ENCODE measurements around the gene SLC39A11.
"Not testable (repeated sequence)": the region's sequence is repeated elsewhere in the genome, so short reads cannot be mapped to it uniquely, and the experiment has no call there.

Gene SLC39A11

DNA sequence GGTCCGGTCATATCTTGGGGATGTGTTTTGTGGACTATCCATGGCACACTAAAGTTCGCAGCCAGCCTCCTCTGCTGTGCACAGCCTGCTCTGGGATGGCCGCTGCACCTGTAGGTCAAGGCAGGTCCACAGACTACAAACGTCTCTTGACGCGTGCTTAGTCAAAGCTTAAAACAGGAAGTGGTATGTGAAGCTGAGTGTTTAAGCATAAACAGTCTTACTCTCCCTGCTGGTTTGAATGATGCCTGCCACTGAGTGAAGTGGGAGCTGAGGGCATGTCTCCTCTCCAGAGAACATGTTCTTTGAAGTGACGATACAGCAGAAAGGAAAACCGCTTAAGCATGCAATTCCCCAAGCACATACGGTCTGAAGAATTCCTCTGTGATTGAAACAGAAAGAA, 365.6 kb downstream of the SLC39A11 start:
- no peak for DNase-seq (ENCODE audit: low read depth in 4 of 4, low spot score in 1 of 4)

DNA sequence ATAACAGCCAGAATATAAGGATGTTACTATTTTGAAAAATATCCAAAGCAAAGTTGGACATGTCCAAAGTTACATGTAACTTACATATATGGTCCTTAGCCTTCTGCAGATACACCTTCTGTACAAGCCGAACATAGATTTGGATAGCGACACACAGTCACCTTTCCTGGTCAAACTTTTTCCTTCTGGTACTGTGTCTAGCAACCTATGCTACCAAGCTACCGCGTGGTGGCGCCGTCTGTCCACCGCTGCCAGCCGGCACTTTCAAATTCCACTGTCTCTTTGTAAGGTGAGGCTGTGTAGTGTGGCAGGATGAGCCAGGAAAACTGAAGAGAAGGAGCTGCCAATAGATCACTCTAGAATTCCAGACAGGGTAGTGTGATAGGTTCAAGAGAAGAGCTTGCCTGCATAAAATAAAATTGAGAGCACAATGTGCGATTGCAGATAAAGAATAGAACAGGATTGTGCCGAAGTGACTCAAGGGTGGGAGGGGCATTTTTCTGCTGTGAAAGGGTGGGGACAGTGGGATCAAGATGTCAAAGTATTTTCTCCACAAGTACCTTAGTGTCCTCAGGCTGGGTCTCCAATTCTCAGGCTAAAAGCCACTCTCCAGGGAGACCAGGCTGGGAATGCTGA, 366.9 kb downstream of the SLC39A11 start:
- peak in 3 of 4 experiments; percentile 15 to 22 (median 16) for DNase-seq (ENCODE audit: low read depth in 4 of 4, low spot score in 1 of 4)

DNA sequence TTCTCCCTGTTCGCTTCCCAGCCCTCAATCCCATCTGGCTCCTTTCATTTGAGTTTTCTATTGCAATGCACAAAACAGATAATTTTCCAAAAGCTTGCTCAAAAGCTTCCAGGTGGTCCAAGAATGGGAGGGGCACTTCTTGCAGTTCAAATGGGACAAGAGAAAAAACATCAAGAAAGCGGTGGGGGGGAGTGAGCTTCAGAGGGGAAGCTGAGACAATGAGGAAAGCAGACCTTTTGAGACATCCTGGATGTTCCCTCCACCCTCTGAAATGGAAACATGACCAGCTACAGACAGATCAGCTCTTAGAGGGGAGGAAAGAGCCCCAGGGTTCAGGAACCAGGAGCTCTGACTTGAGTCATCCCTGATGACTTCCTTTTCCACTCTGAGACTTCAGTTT, 368.2 kb downstream of the SLC39A11 start:
- DNase-seq (ENCODE audit: low read depth in 4 of 4, low spot score in 1 of 4), result no peak

DNA sequence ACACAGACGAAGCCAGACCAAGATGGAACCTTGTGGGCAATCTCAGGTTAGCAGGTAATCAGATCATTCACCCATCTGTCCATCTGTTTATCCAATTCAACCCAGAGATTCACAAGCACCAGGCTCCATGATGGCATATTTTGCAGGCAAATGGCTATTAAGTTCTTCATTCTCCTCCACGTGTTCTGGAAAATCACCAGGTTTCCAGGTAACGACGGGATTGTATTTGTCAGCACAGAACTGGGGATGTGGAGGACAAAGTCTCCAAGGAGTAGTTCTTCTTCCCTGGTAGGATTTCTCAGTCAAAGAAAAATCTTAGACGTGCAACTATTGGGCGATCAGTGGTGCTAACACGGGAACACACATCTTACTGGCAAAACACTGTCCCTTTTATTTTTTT, 368.8 kb downstream of the SLC39A11 start:
- DNase-seq (ENCODE audit: low read depth in 4 of 4, low spot score in 1 of 4), result no peak

DNA sequence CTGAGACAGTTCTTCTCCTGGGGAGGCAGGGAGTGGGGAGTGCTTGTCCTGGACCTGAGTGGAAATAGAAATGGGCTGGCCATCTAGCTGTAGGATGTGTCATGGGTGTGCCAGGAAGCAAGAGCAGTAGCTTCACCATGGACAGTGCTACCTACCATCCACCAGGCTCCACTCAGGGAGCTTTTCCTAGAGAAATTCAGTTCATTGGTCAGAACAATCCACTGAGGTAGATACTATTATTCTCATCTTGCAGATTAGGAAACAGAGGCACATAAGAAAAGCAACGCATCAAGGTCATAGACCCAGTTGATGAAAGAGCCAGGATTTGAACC, 372.0 kb downstream of the SLC39A11 start:
- no peak for DNase-seq (ENCODE audit: low read depth in 4 of 4, low spot score in 1 of 4)

DNA sequence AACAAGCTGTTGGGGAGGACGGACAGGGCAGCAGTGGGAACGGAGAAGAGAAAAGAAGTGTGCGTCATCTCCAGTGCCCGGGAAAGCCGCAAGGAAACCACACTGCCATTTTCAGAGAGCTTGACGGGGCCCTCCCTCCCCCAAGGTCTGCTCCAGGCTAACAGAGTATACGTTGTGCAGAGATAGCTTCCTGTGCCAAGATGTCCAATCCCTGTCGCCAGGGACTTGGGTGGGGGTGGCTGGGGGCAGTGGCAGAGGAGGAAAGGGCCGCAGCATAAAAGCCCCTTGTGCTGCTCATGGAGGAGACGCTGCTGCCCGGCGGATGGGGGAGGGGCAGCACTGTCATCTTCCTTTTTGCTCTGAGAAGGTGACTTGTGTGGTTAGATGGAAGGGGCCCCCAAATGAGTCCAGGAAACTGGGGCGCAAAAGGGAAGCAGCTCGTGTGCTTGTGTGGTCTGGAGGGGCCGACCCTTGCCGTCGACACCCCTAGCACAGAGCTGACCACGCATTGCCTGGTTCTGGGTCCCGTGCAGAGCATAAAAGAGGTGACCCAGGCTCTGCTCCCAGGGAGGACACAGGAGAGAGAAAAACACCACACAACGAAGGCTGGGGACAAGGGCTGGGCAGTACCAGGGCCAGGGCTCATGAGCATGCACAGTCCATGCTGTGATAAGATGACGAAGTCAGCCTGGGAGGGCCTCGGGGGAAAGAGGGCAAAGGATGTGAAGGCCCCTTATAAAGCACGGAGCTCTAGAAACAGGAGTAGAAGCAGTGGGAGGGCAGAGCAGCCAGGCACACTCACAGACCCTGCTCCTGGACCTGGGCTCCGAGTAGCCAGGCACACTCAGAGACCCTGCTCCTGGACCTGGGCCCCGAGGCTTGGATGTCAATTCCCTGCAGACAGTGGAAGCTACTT, 372.7 kb downstream of the SLC39A11 start:
- DNase-seq (ENCODE audit: low read depth in 4 of 4, low spot score in 1 of 4), result peak in 2 of 4 experiments; percentile 14 to 45

DNA sequence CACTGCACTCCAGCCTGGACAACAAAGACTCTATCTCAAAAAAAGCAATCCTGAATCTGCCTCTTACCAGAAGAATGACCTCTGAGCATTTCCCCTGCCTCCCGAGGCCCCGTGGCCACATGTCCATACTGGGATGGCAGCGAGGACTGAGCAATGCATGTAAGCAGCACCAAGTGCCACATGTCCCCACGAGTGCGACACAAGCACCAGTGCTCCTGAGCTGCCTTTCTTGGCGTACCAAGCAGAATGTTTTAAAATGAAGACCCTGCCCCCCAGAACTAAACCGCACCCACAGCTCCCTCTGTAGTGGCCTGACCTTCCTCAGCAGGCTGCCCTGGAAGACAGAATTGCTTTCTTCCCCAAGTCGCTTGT, 373.3 kb downstream of the SLC39A11 start:
- DNase-seq (ENCODE audit: low read depth in 4 of 4, low spot score in 1 of 4), result no peak

DNA sequence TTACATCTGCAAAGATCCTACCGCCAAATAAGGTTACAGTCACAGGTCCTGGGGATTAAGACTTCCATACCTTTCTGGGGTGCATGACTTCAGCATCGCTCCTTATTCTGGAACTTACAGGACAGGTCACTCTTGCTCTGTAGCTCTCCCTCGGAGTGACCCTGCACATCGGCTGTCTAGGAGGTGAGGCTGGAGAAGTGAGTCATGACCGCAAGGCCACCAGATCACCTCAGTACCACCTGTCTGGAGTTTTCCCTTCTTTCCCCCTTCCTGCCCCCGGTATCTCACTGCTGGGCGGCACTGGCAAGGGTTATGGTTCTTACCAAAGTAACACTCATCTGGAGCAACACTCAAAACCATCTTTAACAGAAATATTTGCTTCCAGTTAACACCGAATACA, 374.8 kb downstream of the SLC39A11 start:
- no peak for DNase-seq (ENCODE audit: low read depth in 4 of 4, low spot score in 1 of 4)

DNA sequence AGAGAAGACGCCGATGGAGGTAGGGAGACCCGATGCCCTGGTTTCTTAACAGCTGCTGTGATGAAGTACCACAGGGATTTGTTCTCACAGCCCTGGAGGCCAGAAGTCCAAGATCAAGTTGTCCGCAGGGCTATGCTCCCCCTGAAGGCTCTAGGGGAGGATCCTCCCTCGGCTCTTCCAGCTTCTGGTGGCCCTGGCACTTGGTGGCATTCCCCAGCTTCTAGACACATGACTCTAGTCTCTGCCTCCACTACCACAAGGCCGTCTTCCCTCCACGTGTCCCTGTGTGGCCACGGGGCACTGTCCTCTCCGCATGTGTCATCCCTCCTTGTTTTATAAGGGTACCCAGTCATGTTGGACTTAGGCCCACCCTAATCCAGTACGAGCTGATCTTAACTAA, 375.2 kb downstream of the SLC39A11 start:
- DNase-seq (ENCODE audit: low read depth in 4 of 4, low spot score in 1 of 4), result no peak

DNA sequence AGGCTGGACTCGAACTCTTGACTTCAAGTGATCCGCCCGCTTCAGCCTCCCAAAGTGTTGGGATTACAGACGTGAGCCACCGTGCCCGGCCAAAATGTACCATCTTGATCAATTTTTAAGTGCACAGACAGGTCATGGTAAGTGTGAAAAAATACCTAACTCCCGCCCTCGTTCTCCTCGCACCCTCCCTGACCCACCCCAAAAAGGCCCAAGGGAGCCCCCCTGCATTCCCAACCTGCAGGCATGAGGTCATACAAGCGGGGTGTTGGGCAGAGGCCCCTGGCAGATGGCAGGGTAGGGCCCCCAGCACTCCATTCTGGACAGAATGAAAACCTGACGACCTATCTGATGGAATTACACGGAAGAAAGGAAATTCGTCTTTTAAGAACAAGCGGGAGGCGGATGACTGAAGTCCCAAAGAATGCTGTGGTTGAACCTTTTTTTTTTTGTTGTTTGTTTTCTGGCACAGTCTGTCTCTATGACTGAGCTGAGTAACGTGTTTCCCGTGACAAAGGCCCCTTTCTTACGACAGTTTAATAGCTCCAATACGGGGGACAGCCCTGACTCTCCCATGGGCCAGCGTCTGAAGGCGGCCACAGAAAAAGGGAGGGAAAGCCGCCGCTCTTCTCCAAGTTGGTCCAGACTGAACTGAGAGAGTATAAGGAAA, 376.4 kb downstream of the SLC39A11 start:
- DNase-seq (ENCODE audit: low read depth in 4 of 4, low spot score in 1 of 4), result no peak

DNA sequence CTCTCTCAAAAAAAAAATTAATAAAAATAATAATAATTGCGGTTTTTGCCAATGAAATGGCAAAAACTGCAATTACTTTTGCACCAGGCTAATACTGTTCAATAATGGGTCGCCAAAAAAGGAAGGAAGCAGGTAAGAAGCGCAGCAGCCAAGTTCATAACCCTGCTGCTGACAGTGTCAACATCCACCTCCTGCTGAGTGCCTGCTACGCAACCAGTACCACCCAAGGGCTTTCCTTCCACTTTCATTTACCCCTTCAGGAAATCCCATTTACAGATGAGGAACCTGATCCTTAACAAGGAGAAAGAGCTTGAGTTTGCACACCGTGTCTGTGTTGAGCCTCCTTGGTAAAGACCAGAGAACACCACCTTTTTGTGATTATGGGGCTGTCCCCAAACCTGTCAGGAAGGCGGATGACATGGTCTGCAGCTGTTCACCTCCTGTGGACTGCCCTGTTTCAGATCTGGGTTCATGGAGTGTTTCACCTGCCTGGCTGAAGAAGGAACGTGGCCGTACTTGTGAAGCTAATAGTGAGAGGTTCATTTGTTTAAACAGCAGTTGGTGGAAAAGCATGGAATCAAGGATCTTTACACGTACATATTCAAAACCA, 378.0 kb downstream of the SLC39A11 start:
- no peak for DNase-seq (ENCODE audit: low read depth in 4 of 4, low spot score in 1 of 4)

DNA sequence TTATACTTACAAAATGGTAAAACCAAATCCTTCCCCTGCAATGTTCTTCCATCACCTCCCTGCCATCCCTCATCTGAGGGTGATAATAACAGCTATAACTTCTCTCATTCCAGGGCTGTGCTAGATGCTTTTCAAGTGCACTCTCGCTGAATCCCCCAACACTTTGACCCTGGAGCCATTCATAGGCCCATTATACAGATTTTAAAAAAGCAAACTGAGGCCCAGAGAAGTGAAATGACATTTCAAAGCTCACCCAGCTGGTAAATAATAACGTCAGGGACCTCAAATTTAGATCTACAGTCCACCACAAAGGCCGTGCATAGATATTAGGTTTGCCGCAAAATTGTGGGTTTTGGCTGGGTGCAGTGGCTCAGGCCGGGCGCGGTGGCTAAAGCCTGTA, 378.8 kb downstream of the SLC39A11 start:
- DNase-seq (ENCODE audit: low read depth in 4 of 4, low spot score in 1 of 4), result no peak

DNA sequence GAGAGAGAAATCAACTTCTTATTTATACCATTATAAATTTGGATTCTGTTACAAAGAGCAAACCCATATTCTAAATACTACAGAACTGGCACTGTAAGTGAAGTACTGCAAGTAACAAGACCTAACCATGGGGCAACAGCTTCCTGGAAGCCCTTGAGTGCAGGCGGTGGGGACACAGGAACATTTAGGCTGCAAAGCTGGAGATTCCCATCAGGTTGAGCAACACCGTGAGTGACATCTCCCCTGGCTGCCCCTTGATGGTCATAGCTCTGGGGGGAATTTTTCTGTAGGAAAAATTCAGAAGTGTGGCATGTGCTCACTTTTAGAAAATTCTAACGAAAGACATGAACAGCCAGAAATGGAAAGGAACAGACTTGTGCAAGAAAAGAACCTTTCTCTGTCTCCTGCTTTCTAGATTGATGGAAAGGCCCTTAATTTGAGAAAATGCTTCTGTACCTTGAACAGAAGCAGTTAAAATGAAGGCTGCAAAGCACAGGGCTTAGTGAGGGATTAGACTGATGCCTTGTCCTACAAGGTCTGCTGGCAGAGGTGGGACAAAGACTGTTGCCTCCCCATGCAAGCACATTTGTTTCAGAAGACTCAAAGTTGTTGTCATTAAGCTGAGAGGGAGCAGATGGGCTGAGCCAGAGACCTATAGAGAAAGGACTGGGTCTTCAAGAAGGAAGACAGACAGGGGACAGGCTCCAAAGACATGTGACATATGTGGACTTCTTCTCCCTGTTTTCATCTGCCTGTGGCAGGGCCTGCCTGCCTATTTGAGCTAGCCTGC, 380.8 kb downstream of the SLC39A11 start:
- DNase-seq (ENCODE audit: low read depth in 4 of 4, low spot score in 1 of 4), result no peak

DNA sequence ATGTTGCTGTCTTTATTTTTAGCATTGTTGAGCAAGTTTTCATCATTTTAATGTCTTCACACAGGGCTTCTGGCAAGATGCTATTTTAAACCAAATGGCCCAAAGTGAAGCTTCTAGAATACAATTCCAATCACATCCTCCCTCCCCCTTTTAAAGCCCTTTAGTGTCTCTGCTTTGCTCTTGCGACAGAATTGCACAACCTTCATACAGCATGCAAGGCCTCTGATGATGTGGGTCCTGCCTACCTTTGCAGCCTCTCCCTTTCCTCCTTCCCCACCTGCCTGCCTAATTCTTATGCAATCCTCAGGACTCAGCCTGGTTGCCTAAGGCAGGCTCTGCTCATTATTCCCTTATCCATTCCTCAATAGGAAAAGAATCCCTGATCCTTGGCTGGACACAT, 381.7 kb downstream of the SLC39A11 start:
- no peak for DNase-seq (ENCODE audit: low read depth in 4 of 4, low spot score in 1 of 4)

DNA sequence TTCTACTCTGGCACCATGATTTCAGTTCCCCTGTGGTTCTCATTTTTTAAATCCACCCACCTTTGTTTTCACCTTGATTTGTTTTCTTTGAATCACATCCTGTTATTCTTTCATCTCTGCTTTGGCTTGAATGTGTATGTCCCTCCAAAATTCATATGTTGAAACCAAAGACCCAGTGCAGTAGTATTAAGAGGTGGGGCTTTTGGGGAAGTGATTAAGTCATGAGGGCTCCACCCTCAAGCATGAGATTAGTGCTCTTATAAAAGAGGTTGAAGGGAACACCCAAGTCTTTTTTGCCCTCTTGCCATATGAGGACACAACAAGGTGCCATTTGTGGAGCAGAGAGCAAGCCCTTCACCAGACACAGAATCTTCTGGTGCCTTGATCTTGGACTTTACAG, 382.3 kb downstream of the SLC39A11 start:
- DNase-seq (ENCODE audit: low read depth in 4 of 4, low spot score in 1 of 4), result no peak

DNA sequence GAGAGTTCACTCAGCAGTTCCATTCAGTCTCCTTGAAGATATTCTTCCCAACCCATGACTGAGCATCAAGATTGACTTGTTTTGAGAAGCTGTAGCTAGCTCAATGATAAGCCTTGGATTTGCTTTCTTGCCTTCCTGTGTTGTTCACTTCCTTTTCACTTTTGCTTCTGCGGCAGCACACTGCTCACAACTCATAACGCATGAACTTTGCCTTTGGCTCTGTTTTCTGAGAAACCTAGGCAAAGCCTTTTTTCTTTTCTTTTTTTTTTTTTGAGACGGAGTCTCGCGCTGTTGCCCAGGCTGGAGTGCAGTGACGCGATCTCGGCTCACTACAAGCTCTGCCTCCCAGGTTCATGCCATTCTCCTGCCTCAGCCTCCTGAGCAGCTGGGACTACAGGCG, 383.8 kb downstream of the SLC39A11 start:
- not testable (repeated sequence) for DNase-seq (ENCODE audit: low read depth in 4 of 4, low spot score in 1 of 4)

DNA sequence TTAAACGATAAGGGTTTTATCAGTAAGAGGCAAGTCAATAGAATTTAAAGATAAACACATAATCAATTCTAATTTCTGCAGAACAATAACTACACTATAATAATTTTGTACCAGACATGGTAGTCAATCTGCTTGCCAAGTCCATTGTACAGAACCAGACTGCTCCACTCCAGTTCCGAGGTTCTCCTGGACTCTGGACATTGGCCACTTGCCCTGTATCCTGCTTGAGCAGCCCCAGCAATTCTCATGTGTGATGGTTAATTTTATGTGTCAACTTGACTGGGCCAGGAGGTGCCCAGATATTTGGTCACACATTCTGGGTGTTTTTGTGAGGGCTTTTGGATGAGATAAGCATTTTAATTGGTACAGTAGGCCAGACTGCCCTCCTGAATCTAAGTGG, 384.6 kb downstream of the SLC39A11 start:
- no peak for DNase-seq (ENCODE audit: low read depth in 4 of 4, low spot score in 1 of 4)

DNA sequence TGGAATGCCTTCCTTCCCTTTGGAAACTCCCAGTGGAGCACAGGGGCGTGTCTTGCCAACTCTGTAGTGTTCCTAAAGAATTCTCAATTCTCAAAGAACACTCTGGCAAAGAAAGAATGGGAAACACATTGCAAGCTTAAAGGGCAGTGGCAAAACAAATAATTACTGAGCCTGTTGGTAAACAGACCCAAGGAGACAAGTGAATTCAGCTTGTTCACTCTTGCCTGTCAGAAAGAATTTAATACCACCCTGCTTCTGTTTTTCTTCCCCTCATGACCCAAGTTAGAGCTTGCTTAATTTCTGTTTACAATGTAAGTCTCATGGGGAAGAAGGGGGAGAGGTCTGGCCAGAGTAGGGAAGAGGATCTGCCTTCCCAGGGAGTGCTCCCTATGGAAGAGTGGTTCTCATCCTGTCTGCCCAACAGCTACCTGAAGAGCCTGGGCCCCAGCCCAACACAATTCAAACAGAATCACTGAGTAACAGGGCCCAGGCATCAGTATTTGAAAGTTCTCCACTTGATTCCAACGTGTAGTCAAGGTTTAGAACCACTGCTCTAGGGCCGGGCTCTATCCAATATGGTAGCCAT, 386.0 kb downstream of the SLC39A11 start:
- no peak for DNase-seq (ENCODE audit: low read depth in 4 of 4, low spot score in 1 of 4)

DNA sequence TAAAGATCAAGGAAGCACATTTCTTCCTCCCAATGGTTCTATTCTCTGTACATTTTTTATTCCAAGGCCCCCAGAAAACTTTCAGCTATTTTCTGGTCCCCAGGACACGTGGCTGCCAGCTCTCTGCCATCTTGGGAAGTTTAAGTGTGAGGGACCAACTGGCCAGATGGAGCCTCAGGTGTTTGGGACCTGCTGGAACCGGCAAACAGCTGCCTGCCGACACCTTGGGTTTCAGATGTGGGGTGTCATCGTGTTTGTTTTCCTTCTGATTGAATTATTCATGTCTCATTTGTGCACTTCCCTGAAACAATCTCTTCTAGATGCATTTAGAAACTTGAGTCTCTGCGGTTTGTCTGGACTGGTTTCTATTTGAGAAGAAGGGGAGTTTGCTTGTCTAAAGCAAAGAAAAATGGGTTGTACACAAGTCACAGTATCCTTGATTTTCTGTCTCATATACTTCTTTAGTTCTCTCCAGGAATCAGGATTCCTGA, 386.5 kb downstream of the SLC39A11 start:
- DNase-seq (ENCODE audit: low read depth in 4 of 4, low spot score in 1 of 4), result no peak

DNA sequence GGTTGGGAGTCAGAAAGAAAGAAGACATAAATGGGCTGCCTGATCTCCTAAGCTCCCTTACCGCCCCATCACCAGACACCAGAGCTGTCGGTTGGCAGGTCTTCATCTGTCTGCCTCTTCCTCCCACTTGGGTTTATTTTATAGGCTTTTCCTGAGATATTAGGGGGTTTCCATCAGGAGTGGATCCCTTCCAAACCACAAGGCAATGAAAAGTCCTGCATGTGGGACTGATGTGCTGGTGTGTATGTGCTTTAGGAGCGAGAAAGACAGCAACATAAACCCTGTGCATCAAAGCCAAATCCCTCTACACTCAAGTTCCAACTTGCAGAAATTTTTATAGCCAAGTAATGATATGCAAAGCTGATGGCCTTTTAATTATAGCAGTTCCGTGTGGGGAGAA, 389.5 kb downstream of the SLC39A11 start:
- no peak for DNase-seq (ENCODE audit: low read depth in 4 of 4, low spot score in 1 of 4)

All from stimulated activated CD4-positive, alpha-beta T cell treated with anti-CD3 and anti-CD28 coated beads, Interleukin-1b, Interleukin-23, amount 100 ng/mL, for 24 hours (primary cell).